ENCODE measurements around the gene COMT.
A peak's percentile ranks its signal among the peaks of the same experiment; 100 is the strongest.

- peak; percentile 85 for TF ChIP-seq CTCF (IDR thresholded peaks at IDR 0.05)
- no peak for TF ChIP-seq POLR2AphosphoS5 (IDR thresholded peaks at IDR 0.05; ENCODE audit: low read depth, low read length)
Measured at GRCh38 chr22:19909350-19910179, 32.0 kb upstream of the COMT start.

All from Panc1 (cell line).